Measurements from ENCODE around the gene PHACTR4. TPM values are rescaled to one million over a fixed set of nuclear protein-coding genes. Genes with fewer than 3 reads are reported as not detected.

Gene PHACTR4
- total RNA-seq, 1 experiment from 2014 or later: 9.1 TPM

GRCh38 chr1:28439320-28439719, 69.8 kb downstream of the PHACTR4 start:
- POLR2A ChIA-PET (ENCODE audit: unreplicated experiment): no interaction called here
- no TSS peak for BruUV-seq (replicated peaks)

DNA sequence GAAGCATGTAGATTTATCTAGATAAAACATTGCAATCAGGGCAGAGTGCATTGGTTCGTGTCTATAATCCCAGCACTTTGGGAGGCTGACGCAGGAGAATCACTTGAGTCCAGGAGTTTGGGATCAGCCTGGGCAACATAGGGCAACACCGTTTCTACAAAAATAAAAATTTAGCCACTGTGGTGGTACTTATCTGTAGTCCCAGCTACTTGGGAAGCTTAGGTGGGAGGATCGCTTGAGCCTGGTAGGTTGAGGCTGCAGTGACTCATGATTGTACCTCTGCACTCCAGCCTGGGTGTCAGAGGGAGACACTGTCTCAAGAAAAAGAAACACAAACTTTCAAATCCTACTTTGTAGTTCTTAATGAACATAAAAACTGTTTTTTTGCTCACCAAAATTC, 72.1 kb downstream of the PHACTR4 start:
- Histone ChIP-seq H3K4me2 (ENCODE audit: low read length) (no peak overlapping the region), H3K79me2 (ENCODE audit: low read length) (peaks cover 18% of the 10 kb centered on the region), H3K27me3 (ENCODE audit: low read length) (no peaks in the 10 kb centered on the region), H3K9me3 (ENCODE audit: low read length) (no peaks in the 10 kb centered on the region), H3K9ac (ENCODE audit: low read length) (no peak overlapping the region), H3K27ac (ENCODE audit: low read length) (no peak overlapping the region), H3K9me2 (replicated peaks; ENCODE audit: low read length) (no peaks in the 10 kb centered on the region), H4K20me1 (ENCODE audit: low read length) (no peaks in the 10 kb centered on the region), H3K4me3 (ENCODE audit: low read length) (no peak overlapping the region), H3F3A (ENCODE audit: low read length, unreplicated experiment) (peaks cover 16% of the 10 kb centered on the region), H2AFZ (ENCODE audit: low read length) (no peak overlapping the region), H3K36me3 (ENCODE audit: low read depth, low read length) (no peaks in the 10 kb centered on the region), H3K4me1 (ENCODE audit: insufficient read depth, low read length) (peaks cover 30% of the 10 kb centered on the region)
- no peak for TF ChIP-seq EZH2 (IDR thresholded peaks at IDR 0.05; ENCODE audit: low read length, unreplicated experiment)
- no peak for TF ChIP-seq CTCF (conservative IDR thresholded peaks at IDR 0.05; ENCODE audit: low read depth, low read length)
- no peak for TF ChIP-seq EZH2phosphoT487 (IDR thresholded peaks at IDR 0.05; ENCODE audit: borderline replicate concordance, low read length)
- intact Hi-C loops (cut with micrococcal nuclease): no loop called here
- POLR2A ChIA-PET (ENCODE audit: unreplicated experiment): no interaction called here
- CTCF ChIA-PET: no interaction called here
- ATAC-seq: no peak
- no peak for DNase-seq
- BruUV-seq (replicated peaks): no TSS peak

More at GRCh38 chr1:28439320-28439719, 69.8 kb downstream of the PHACTR4 start:
- ATAC-seq (no peak), DNase-seq (no peak)
- Histone ChIP-seq H3K4me2 (ENCODE audit: low read length) (peak overlapping the region; percentile 87), H3K36me3 (ENCODE audit: low read depth, low read length) (no peaks in the 10 kb centered on the region), H4K20me1 (ENCODE audit: low read length) (no peaks in the 10 kb centered on the region), H3K9ac (ENCODE audit: low read length) (peak overlapping the region; percentile 13; the same call in 1 of the 2 replicates), H3K4me1 (ENCODE audit: insufficient read depth, low read length) (peaks cover 34% of the 10 kb centered on the region), H3F3A (ENCODE audit: low read length, unreplicated experiment) (peaks cover 16% of the 10 kb centered on the region), H3K4me3 (ENCODE audit: low read length) (peak overlapping the region; percentile 67), H3K9me3 (ENCODE audit: low read length) (no peaks in the 10 kb centered on the region), H2AFZ (ENCODE audit: low read length) (no peak overlapping the region), H3K27me3 (ENCODE audit: low read length) (no peaks in the 10 kb centered on the region), H3K79me2 (ENCODE audit: low read length) (peaks cover 18% of the 10 kb centered on the region), H3K9me2 (replicated peaks; ENCODE audit: low read length) (no peaks in the 10 kb centered on the region), H3K27ac (ENCODE audit: low read length) (peak overlapping the region; percentile 81; the same call in 1 of the 2 replicates)
- intact Hi-C loops (cut with micrococcal nuclease): no loop called here
- CTCF ChIA-PET: no interaction called here
- TF ChIP-seq CTCF (conservative IDR thresholded peaks at IDR 0.05; ENCODE audit: low read depth, low read length): no peak
- TF ChIP-seq EZH2phosphoT487 (IDR thresholded peaks at IDR 0.05; ENCODE audit: borderline replicate concordance, low read length): no peak
- no peak for TF ChIP-seq EZH2 (IDR thresholded peaks at IDR 0.05; ENCODE audit: low read length, unreplicated experiment)

GRCh38 chr1:28443550-28443949, 74.0 kb downstream of the PHACTR4 start:
- intact Hi-C loops (cut with micrococcal nuclease): no loop called here
- Histone ChIP-seq H3K9me3 (ENCODE audit: low read length) (no peaks in the 10 kb centered on the region), H3K36me3 (ENCODE audit: low read depth, low read length) (no peaks in the 10 kb centered on the region), H3K4me3 (ENCODE audit: low read length) (no peak overlapping the region), H2AFZ (ENCODE audit: low read length) (no peak overlapping the region), H3K4me1 (ENCODE audit: insufficient read depth, low read length) (peaks cover 13% of the 10 kb centered on the region), H3K27me3 (ENCODE audit: low read length) (no peaks in the 10 kb centered on the region), H3F3A (ENCODE audit: low read length, unreplicated experiment) (peaks cover 4% of the 10 kb centered on the region), H4K20me1 (ENCODE audit: low read length) (no peaks in the 10 kb centered on the region), H3K4me2 (ENCODE audit: low read length) (no peak overlapping the region), H3K27ac (ENCODE audit: low read length) (no peak overlapping the region), H3K9ac (ENCODE audit: low read length) (no peak overlapping the region), H3K9me2 (replicated peaks; ENCODE audit: low read length) (no peaks in the 10 kb centered on the region), H3K79me2 (ENCODE audit: low read length) (peaks cover 17% of the 10 kb centered on the region)
- ChIA-PET POLR2A (ENCODE audit: unreplicated experiment) (no interaction called here), CTCF (no interaction called here)
- BruUV-seq (replicated peaks): no TSS peak
- ATAC-seq: no peak
- no peak for DNase-seq
- TF ChIP-seq EZH2phosphoT487 (IDR thresholded peaks at IDR 0.05; ENCODE audit: borderline replicate concordance, low read length) (no peak), EZH2 (IDR thresholded peaks at IDR 0.05; ENCODE audit: low read length, unreplicated experiment) (no peak), CTCF (conservative IDR thresholded peaks at IDR 0.05; ENCODE audit: low read depth, low read length) (no peak)
